ENCODE results near the gene S100B. TPM values are rescaled to one million over a fixed set of nuclear protein-coding genes. Genes with fewer than 3 reads are reported as not detected.
A peak's percentile ranks its signal among the peaks of the same experiment; 100 is the strongest.

Gene S100B
- total RNA-seq, 1 donor from 2014 or later: not detected

DNA sequence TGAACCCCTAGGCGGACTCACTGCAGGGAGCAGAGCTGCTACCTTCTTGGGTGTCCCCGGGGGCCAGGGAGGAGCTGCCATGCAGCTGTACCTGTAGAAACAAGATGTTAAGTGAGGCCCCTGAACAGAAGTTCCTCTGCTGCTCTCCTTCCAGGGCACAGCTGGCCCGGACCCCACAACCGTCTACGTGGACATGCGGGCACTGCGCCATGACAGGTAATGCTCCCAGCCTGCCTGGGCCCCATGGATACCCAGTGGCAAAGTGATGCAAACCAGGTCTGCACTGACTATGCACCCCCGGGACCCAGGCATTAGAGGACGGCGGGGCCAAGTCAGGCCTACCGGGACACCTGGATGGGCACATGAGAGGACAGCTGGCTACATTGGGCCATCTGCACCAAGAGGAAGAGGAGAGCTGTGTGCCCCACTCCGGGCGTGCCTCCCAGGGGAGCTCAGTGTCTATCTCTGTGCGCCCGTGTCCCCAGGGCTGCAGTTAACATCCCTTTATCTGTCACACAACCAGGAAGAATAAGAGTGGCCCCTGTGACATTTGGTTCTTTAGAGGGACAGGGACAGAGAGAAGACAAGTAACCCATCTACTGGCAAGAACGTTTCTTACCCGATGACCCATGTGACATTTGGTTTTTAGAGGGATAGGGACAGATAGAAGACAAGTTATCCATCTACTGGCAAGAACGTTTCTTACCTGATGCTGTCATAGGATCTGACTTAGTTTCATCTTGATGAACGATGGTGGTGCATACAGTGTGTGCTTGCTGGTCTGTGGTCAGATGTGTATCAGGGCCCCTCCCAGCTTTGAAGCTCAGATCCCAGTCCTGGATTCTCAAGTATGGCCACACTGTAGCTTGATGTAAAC lies 44.1 kb downstream of the S100B start:
- H3K36me3 Mint-ChIP-seq (ENCODE audit: insufficient read depth): peaks cover 16% of the 10 kb centered on the region
- H3K9me3 Mint-ChIP-seq (ENCODE audit: low read depth): no peaks in the 10 kb centered on the region
- no peak overlapping the region for H3K27ac Mint-ChIP-seq
- H3K4me3 Mint-ChIP-seq (ENCODE audit: low read depth): no peak overlapping the region
- peaks cover 3% of the 10 kb centered on the region for H3K4me1 Mint-ChIP-seq (ENCODE audit: low read depth)
- DNase-seq (ENCODE audit: low spot score, unreplicated experiment): no peak
- no peaks in the 10 kb centered on the region for H3K27me3 Mint-ChIP-seq
- TF ChIP-seq, protein P1, sequence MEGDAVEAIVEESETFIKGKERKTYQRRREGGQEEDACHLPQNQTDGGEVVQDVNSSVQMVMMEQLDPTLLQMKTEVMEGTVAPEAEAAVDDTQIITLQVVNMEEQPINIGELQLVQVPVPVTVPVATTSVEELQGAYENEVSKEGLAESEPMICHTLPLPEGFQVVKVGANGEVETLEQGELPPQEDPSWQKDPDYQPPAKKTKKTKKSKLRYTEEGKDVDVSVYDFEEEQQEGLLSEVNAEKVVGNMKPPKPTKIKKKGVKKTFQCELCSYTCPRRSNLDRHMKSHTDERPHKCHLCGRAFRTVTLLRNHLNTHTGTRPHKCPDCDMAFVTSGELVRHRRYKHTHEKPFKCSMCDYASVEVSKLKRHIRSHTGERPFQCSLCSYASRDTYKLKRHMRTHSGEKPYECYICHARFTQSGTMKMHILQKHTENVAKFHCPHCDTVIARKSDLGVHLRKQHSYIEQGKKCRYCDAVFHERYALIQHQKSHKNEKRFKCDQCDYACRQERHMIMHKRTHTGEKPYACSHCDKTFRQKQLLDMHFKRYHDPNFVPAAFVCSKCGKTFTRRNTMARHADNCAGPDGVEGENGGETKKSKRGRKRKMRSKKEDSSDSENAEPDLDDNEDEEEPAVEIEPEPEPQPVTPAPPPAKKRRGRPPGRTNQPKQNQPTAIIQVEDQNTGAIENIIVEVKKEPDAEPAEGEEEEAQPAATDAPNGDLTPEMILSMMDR (IDR thresholded peaks at IDR 0.05; ENCODE audit: unreplicated experiment): no peak

DNA sequence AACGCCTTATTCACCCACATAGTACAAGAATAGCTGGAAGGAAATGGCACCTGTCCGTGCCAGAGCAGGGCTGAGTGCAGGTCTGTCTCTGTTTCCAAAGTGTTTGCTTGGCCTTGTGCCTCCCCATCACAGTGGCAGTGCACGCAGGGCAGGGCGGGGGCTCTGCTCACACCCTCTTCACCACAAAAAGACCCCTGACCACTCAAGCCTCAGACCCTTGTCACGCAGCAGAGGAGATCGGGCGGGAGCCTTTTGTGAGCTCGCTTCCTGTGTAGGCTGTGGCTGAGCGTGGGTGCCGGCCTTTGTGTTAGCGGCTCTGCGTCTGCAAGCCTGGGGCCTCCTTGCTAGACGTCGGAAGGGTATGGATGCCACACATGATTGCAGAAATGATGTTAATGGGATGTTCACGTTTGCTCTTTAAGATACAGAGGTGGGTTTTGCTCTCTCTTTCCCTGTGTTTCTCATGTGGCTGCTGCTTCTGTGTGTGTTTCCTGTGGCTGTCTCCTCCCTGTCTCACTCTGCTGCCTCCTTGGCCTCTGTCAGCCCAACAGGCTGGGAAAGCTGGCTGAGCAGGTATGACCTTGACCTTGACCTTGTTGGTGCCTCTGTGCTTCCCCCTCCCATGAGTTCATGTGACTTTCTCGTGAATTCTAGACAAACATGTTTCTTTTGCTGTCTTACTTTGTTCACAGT lies 45.4 kb downstream of the S100B start:
- peaks cover 3% of the 10 kb centered on the region for H3K4me1 Mint-ChIP-seq (ENCODE audit: low read depth)
- peak overlapping the region; percentile 90 for H3K27ac Mint-ChIP-seq
- H3K9me3 Mint-ChIP-seq (ENCODE audit: low read depth): no peaks in the 10 kb centered on the region
- no peak overlapping the region for H3K4me3 Mint-ChIP-seq (ENCODE audit: low read depth)
- H3K36me3 Mint-ChIP-seq (ENCODE audit: insufficient read depth): peaks cover 19% of the 10 kb centered on the region
- H3K27me3 Mint-ChIP-seq: no peaks in the 10 kb centered on the region
- TF ChIP-seq, protein P1 (IDR thresholded peaks at IDR 0.05; ENCODE audit: unreplicated experiment): no peak
- DNase-seq (ENCODE audit: low spot score, unreplicated experiment): no peak

DNA sequence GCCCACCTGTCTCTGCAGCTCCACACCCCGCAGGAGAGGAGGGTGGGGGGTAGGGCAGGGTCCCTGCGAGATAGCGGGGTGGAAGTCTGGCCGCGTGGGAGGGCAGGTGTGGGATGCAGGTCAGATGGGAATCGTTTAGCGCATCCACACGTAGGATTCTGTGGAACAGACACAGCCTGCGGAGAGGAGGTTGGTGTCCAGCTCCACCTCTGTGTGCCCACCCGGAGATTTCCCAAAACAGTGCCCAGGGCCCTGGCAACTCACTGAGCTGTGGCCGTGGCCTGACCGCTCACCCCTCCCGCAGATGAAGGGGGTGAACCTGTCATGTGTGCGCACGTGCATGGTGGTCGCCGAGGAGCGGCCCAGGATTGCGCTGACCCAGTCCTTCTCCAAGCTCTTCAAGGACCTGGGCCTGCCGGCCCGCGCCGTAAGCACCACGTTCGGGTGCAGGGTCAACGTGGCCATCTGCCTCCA lies 46.9 kb downstream of the S100B start:
- H3K27me3 Mint-ChIP-seq: no peaks in the 10 kb centered on the region
- no peak for DNase-seq (ENCODE audit: low spot score, unreplicated experiment)
- H3K4me3 Mint-ChIP-seq (ENCODE audit: low read depth): no peak overlapping the region
- no peaks in the 10 kb centered on the region for H3K9me3 Mint-ChIP-seq (ENCODE audit: low read depth)
- no peak overlapping the region for H3K27ac Mint-ChIP-seq
- H3K36me3 Mint-ChIP-seq (ENCODE audit: insufficient read depth): peaks cover 19% of the 10 kb centered on the region
- peaks cover 3% of the 10 kb centered on the region for H3K4me1 Mint-ChIP-seq (ENCODE audit: low read depth)
- TF ChIP-seq, protein P1 (IDR thresholded peaks at IDR 0.05; ENCODE audit: unreplicated experiment): no peak

DNA sequence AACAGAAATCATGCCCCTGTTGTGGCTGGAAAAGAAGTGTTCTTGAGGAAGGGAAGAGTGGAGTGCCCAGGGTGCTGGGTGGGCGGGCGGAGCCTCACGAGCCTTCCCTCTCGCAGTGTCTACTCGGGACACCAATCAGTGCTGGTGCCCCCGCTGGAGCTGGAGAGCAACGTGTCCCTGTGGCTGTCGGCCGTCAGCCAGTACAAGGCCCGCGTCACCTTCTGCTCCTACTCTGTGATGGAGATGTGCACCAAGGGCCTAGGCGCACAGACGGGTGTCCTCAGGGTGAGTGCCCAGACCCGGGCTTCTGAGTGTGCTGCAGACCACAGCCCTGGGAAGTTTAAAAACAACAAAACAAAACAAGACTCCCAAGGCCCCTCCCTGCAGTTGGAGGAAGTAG lies 47.4 kb downstream of the S100B start:
- TF ChIP-seq, protein P1 (IDR thresholded peaks at IDR 0.05; ENCODE audit: unreplicated experiment): no peak

DNA sequence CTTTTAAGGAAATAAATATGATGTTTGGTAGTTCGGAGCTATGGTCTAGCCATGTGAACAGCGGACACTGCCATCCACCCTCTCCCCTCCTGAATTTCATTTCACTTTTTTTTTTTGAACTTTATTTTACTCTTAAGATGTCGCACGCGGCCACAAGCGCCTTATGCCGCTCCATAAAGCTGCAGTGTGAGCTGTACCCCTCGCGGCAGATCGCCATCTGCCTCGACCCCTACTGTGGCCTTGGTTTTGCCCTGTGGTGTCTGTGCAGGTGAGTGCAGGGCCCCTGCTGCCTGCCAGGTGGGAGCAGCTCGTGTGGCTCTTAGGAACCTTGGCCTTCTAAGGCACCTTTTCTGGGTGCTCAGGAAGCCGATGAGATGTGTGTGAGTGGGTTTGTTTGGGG lies 48.1 kb downstream of the S100B start:
- no peak for DNase-seq (ENCODE audit: low spot score, unreplicated experiment)
- H3K27ac Mint-ChIP-seq: no peak overlapping the region
- H3K9me3 Mint-ChIP-seq (ENCODE audit: low read depth): no peaks in the 10 kb centered on the region
- peaks cover 3% of the 10 kb centered on the region for H3K4me1 Mint-ChIP-seq (ENCODE audit: low read depth)
- no peak overlapping the region for H3K4me3 Mint-ChIP-seq (ENCODE audit: low read depth)
- peaks cover 15% of the 10 kb centered on the region for H3K36me3 Mint-ChIP-seq (ENCODE audit: insufficient read depth)
- TF ChIP-seq, protein P1 (IDR thresholded peaks at IDR 0.05; ENCODE audit: unreplicated experiment): no peak
- no peaks in the 10 kb centered on the region for H3K27me3 Mint-ChIP-seq

More for the DNA sequence above, 47.4 kb downstream of the S100B start:
- H3K27me3 Mint-ChIP-seq: no peaks in the 10 kb centered on the region
- no peaks in the 10 kb centered on the region for H3K9me3 Mint-ChIP-seq (ENCODE audit: low read depth)
- H3K36me3 Mint-ChIP-seq (ENCODE audit: insufficient read depth): peaks cover 16% of the 10 kb centered on the region
- peak; percentile 3 for DNase-seq (ENCODE audit: low spot score, unreplicated experiment)
- H3K4me3 Mint-ChIP-seq (ENCODE audit: low read depth): no peak overlapping the region
- peaks cover 3% of the 10 kb centered on the region for H3K4me1 Mint-ChIP-seq (ENCODE audit: low read depth)
- H3K27ac Mint-ChIP-seq: no peak overlapping the region
